ENCODE data around the gene FNBP1. TPM values are rescaled to one million over a fixed set of nuclear protein-coding genes. Genes with fewer than 3 reads are reported as not detected.
"Not testable (repeated sequence)": the region's sequence is repeated elsewhere in the genome, so short reads cannot be mapped to it uniquely, and the experiment has no call there.

FNBP1 gene
- polyA plus RNA-seq, 1 of the 3 experiments (the other 2 are of a cell fraction), result 11.0 TPM

GRCh38 chr9:129949821-129950220 is 93.2 kb downstream of the FNBP1 start (continued):
- TF ChIP-seq FOXJ3 (CRISPR knock-in tag; IDR thresholded peaks at IDR 0.05), result no peak
- TF ChIP-seq MAX (IDR thresholded peaks at IDR 0.05; ENCODE audit: low read depth), result no peak
- no peak for TF ChIP-seq ELF1 (IDR thresholded peaks at IDR 0.05)
- TF ChIP-seq GATA2 (CRISPR knock-in tag; IDR thresholded peaks at IDR 0.05), result no peak
- no peak for TF ChIP-seq REST (IDR thresholded peaks at IDR 0.05; ENCODE audit: low read depth, low read length)
- TF ChIP-seq POLR2AphosphoS5 (IDR thresholded peaks at IDR 0.05; ENCODE audit: low read depth, low read length), result no peak
- TF ChIP-seq FOSL2 (IDR thresholded peaks at IDR 0.05; ENCODE audit: borderline replicate concordance, low read depth), result no peak
- TF ChIP-seq NFIC (IDR thresholded peaks at IDR 0.05; ENCODE audit: borderline replicate concordance), result no peak
- TF ChIP-seq CHD2 (IDR thresholded peaks at IDR 0.05; ENCODE audit: low read length, partially characterized antibody), result no peak
- no peak for TF ChIP-seq TAF1 (IDR thresholded peaks at IDR 0.05; ENCODE audit: borderline replicate concordance, low read depth, low read length)
- TF ChIP-seq GABPA (IDR thresholded peaks at IDR 0.05; ENCODE audit: low read depth), result no peak
- no peak for TF ChIP-seq RCOR1 (IDR thresholded peaks at IDR 0.05; ENCODE audit: low read length)
- no peak for TF ChIP-seq EZH2phosphoT487 (IDR thresholded peaks at IDR 0.05; ENCODE audit: borderline replicate concordance, low read depth)
- 0 out of 2 replicates have a peak, but pooled peaks have one; percentile 5 for TF ChIP-seq RAD21 (IDR thresholded peaks at IDR 0.05; ENCODE audit: low read length)

GRCh38 chr9:129948626-129949025 is 94.4 kb downstream of the FNBP1 start:
- H3K27me3 ChIP-seq (ENCODE audit: insufficient read depth); POLR2A ChIA-PET; DNase-seq; H2AFZ ChIP-seq (ENCODE audit: low read depth); H3K27ac ChIP-seq (ENCODE audit: low read depth in 2 of 2, low read length in 1 of 2); H4K20me1 ChIP-seq (ENCODE audit: insufficient read depth); H3F3A ChIP-seq (replicated peaks; ENCODE audit: insufficient read depth); H3K9me3 ChIP-seq; H3K4me3 ChIP-seq (ENCODE audit: low read depth in 2 of 2, low read length in 1 of 2); H3K79me2 ChIP-seq (ENCODE audit: insufficient read depth); H3K9me2 ChIP-seq; H3K4me2 ChIP-seq; H3K9ac ChIP-seq: not testable (repeated sequence)
- WGBS (ENCODE audit: low lambda C conversion rate), result 78% methylated on average over 6 of the region's 7 CpGs
- CTCF ChIA-PET, result interaction anchor here (1.1 kb wide), 2 partner anchors 9 to 12 kb away, joined by 3 read pairs; no protein-coding TSS in a partner anchor
- H3K36me3 ChIP-seq (replicated peaks in 1 of 2; ENCODE audit: control insufficient read depth in 1 of 2, insufficient read depth in 2 of 2, low read length in 1 of 2), result peaks cover 3 to 14% of the 10 kb centered on the region in 2 experiments
- peaks cover 6 to 16% of the 10 kb centered on the region in 2 experiments; a peak in 3 of 4 replicates for H3K4me1 ChIP-seq (ENCODE audit: control insufficient read depth in 1 of 2, insufficient read depth in 2 of 2, low read depth in 1 of 2, low read length in 1 of 2)
